K562 (cell line): Measurements from ENCODE around the gene WFDC8. TPM values are rescaled to one million over a fixed set of nuclear protein-coding genes. Genes with fewer than 3 reads are reported as not detected.
"Not testable (repeated sequence)": the region's sequence is repeated elsewhere in the genome, so short reads cannot be mapped to it uniquely, and the experiment has no call there.

Experiments used
- ATAC-seq: fragments of 200-7000 bp; cut with Tn5 transposase; 3 replicates; pipeline ENCODE4 v1.9.1; 2020; ENCODE audit warnings: moderate library complexity
- BruUV-seq: library from RNA; stranded (reverse); fragments of 400-500 nt; replicated peaks from 2 replicates; lab custom pipeline; 2021; lab: Mats Ljungman, UMichigan
- CTCF ChIA-PET: fragments of 300-600 bp; formaldehyde crosslinking; extraction: SDS; loops from one replicate; lab custom pipeline; 2021; ENCODE audit warnings: low intra/inter-chr PET ratio; lab: Yijun Ruan, JAX
- POLR2A ChIA-PET: fragments of 300-600, 350-650 bp; sonication (Branson Sonifier 250); formaldehyde crosslinking; extraction: SDS; loops from one replicate; lab custom pipeline; 2021; ENCODE audit warnings: antibody characterized with exemption, inconsistent platforms; lab: Yijun Ruan, JAX
- DNase-seq, 4 experiments: peaks; one replicate each; pipeline versions ENCODE4 v3.0.0 to v3.0.0-alpha.2; 2011 to 2018; ENCODE audit warnings: low spot score in 3 of 4, mixed read lengths in 3 of 4; ENCODE audit errors: extremely low read depth in 1 of 4
- FAIRE-seq: peaks from 2 replicates; lab custom pipeline; 2011; peaks lifted over from hg19 to GRCh38; lab: Jason Lieb, UNC
- H2AFZ ChIP-seq: 2 replicates; pipeline ENCODE4 v1.6.0; 2011; ENCODE audit warnings: low read depth, low read length, control low read depth, inconsistent platforms
- H3K27ac ChIP-seq: fragments of 200-600 bp; 3 replicates; pipeline ENCODE4 v1.8.0; 2011; ENCODE audit warnings: low read depth, mild to moderate bottlenecking, control low read depth, inconsistent platforms, low read length, moderate library complexity, mixed read lengths; ENCODE audit errors: extremely low read depth
- H3K27me3 ChIP-seq, 2 experiments: fragments of 300-600 bp in 1 of 2; 2 replicates in 1 of 2; 3 replicates in 1 of 2; pipeline versions ENCODE4 v1.6.0 to v1.8.0; 2011; ENCODE audit warnings: inconsistent platforms in 2 of 2, low read length in 2 of 2, mild to moderate bottlenecking in 1 of 2, mixed read lengths in 1 of 2, moderate library complexity in 1 of 2; ENCODE audit not compliant: control insufficient read depth in 2 of 2, insufficient read depth in 2 of 2
- H3K36me3 ChIP-seq: fragments of 300-600 bp; 3 replicates; pipeline ENCODE4 v1.8.0; 2011; ENCODE audit warnings: mild to moderate bottlenecking, low read length, inconsistent platforms; ENCODE audit not compliant: control insufficient read depth, insufficient read depth
- H3K4me1 ChIP-seq, 2 experiments: fragments of 200-600 bp in 1 of 2; replicated peaks in 1 of 2; 2 replicates in 1 of 2; 3 replicates in 1 of 2; pipeline versions ENCODE4 v1.5.1 to v1.8.0; 2011; ENCODE audit warnings: inconsistent platforms in 2 of 2, low read length in 2 of 2, mild to moderate bottlenecking in 1 of 2, mixed read lengths in 1 of 2, moderate library complexity in 1 of 2; ENCODE audit not compliant: control insufficient read depth in 2 of 2, insufficient read depth in 2 of 2
- H3K4me2 ChIP-seq: 2 replicates; pipeline ENCODE4 v1.6.1; 2011; ENCODE audit warnings: low read length, control low read depth, inconsistent platforms, mixed read lengths; ENCODE audit not compliant: insufficient read depth
- H3K4me3 ChIP-seq: fragments of 200-600 bp; sonication (generic), shearing (Covaris generic); 2 replicates; pipeline ENCODE4 v1.5.1; 2016; ENCODE audit warnings: control low read depth, inconsistent platforms
- H3K79me2 ChIP-seq: fragments of 200-600 bp; 3 replicates; pipeline ENCODE4 v1.8.0; 2011; ENCODE audit warnings: low read length, inconsistent platforms; ENCODE audit not compliant: control insufficient read depth, insufficient read depth
- H3K9ac ChIP-seq, 2 experiments: 2 replicates each; pipeline versions ENCODE4 v1.6.0 to v1.6.1; 2011; ENCODE audit warnings: low read depth in 2 of 2, low read length in 2 of 2, control low read depth in 1 of 2, inconsistent platforms in 1 of 2, mild to moderate bottlenecking in 1 of 2, mixed read lengths in 1 of 2; ENCODE audit not compliant: insufficient read depth in 1 of 2
- H3K9me1 ChIP-seq: one replicate; pipeline ENCODE4 v1.6.0; 2011; ENCODE audit warnings: inconsistent platforms, mild to moderate bottlenecking, low read length, moderate library complexity; ENCODE audit not compliant: control insufficient read depth, insufficient read depth
- H3K9me3 ChIP-seq: replicated peaks from 2 replicates; pipeline ENCODE4 v1.5.1; 2011; ENCODE audit warnings: low read depth, low read length, inconsistent platforms; ENCODE audit not compliant: control insufficient read depth, insufficient read depth
- H4K20me1 ChIP-seq: replicated peaks from 2 replicates; pipeline ENCODE4 v1.6.1; 2011; ENCODE audit warnings: low read length, inconsistent platforms, mixed read lengths; ENCODE audit not compliant: control insufficient read depth, insufficient read depth
- WGBS: fragments of 100-300 bp; shearing (Covaris generic); methylation state at CpG from one replicate; pipeline ENCODE4 v1.1.6; 2016; ENCODE audit warnings: low coverage, mixed read lengths; ENCODE audit not compliant: insufficient coverage; ENCODE audit errors: missing lambda C conversion rate; 5-methylcytosine and 5-hydroxymethylcytosine counted together
- in situ Hi-C: fragments of 300-500 bp; cut with MboI; formaldehyde crosslinking; loops from 4 replicates; pipeline ENCODE4 v1.15.0; 2018; ENCODE audit warnings: inconsistent platforms, mixed read lengths
- intact Hi-C: fragments of 100-400 bp; cut with micrococcal nuclease; formaldehyde crosslinking; loops from 2 replicates; pipeline ENCODE4 v1.14.2; 2022
- polyA plus RNA-seq, 8 experiments: library from polyadenylated mRNA; depleted of rRNA in 4 of 8; stranded (reverse) in 5 of 8; unstranded in 3 of 8; fragments of >200 nt; fragmentation: Nextera tagmentation in 2 of 8; fragmentation: Illumina TruSeq in 1 of 8; extraction: Ambion mirVana in 2 of 8; extraction: Trizol in 1 of 8; gene quantifications; 2 replicates each; pipeline versions ENCODE4 v1.2.1 to v1.2.3, GENCODE V29; 2011 to 2014; ENCODE audit warnings: inconsistent platforms in 1 of 8, missing spikeins in 1 of 8
- total RNA-seq, 7 experiments: library from RNA; depleted of rRNA in 6 of 7; stranded (reverse); fragments of >200 nt in 6 of 7; fragmentation: Illumina TruSeq in 2 of 7; extraction: Trizol in 2 of 7; gene quantifications; 2 replicates each; pipeline versions ENCODE4 v1.2.1 to v1.2.3, GENCODE V29; 2011 to 2021; ENCODE audit warnings: low replicate concordance in 1 of 7

WFDC8 gene
- total and polyA plus RNA-seq, 9 of the 15 experiments (the other 6 are each of a cell fraction or from before 2014, with no cell fraction given) = not detected

GRCh38 chr20:45585986-45586385 lies 6.9 kb upstream of the WFDC8 start:
- H4K20me1 ChIP-seq, H3K79me2 ChIP-seq, H3K4me3 ChIP-seq, H3K9me1 ChIP-seq, BruUV-seq, DNase-seq, intact Hi-C loops, in situ Hi-C loops, FAIRE-seq, H3K4me1 ChIP-seq, H3K27me3 ChIP-seq, H3K9me3 ChIP-seq, H3K4me2 ChIP-seq, H2AFZ ChIP-seq, H3K36me3 ChIP-seq, ATAC-seq, CTCF ChIA-PET, H3K27ac ChIP-seq, H3K9ac ChIP-seq, POLR2A ChIA-PET: not testable (repeated sequence)
- WGBS = 0% methylated on average over 5 of the region's 5 CpGs

GRCh38 chr20:45584294-45584693 lies 5.2 kb upstream of the WFDC8 start:
- H3K27ac ChIP-seq, H4K20me1 ChIP-seq, H2AFZ ChIP-seq, DNase-seq, H3K9me3 ChIP-seq, BruUV-seq, H3K27me3 ChIP-seq, H3K9me1 ChIP-seq, H3K79me2 ChIP-seq, ATAC-seq, H3K9ac ChIP-seq, intact Hi-C loops, FAIRE-seq, H3K4me1 ChIP-seq, CTCF ChIA-PET, in situ Hi-C loops, POLR2A ChIA-PET, H3K36me3 ChIP-seq, H3K4me2 ChIP-seq, H3K4me3 ChIP-seq: not testable (repeated sequence)
- whole genome bisulfite sequencing = 3% methylated on average over 5 of the region's 5 CpGs
